Embryonic facial prominence (tissue), 1 donor: Measurements from ENCODE around the gene SH2D2A.

Source experiments
- DNase-seq: peaks from one replicate; pipeline ENCODE4 v3.0.0-alpha.2; 2016; ENCODE audit errors: extremely low spot score

Gene SH2D2A

DNA sequence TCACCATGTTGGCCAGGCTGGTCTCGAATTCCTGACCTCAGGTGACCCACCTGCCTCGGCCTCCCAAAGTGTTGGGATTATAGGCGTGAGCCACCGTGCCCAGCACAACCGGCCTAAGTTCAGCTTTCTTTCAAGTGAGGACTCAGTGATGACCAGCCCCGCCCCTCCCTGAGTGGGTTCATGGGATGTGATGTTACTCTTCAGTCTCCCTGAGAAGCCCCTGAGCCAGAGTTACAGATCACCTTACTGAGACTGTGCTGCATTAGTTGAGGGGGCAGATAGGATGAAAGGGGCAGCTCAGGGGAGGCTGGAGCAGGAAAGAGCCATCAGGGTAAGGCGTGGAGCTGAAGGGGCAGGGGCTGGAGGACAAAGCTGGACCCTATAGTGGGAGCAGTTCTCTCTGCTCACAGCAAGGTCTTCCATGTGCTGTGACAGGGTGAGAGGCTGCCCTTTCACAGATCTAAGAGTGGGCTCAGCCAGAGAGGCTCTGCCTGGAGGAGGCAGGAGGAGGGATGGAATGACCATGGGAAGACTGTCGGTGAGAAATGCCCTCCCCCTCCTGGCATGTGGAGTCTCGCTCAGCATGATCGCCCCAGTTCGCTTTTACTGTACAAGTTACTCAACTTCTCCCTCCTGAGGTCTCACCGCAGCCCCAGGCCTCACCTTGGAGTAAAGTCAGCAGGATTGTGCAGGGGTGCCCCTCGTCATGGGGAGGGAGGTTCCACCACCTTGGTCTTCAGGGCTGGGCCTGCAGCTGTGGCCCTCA, 13.4 kb downstream of the SH2D2A start:
- DNase-seq, result no peak

DNA sequence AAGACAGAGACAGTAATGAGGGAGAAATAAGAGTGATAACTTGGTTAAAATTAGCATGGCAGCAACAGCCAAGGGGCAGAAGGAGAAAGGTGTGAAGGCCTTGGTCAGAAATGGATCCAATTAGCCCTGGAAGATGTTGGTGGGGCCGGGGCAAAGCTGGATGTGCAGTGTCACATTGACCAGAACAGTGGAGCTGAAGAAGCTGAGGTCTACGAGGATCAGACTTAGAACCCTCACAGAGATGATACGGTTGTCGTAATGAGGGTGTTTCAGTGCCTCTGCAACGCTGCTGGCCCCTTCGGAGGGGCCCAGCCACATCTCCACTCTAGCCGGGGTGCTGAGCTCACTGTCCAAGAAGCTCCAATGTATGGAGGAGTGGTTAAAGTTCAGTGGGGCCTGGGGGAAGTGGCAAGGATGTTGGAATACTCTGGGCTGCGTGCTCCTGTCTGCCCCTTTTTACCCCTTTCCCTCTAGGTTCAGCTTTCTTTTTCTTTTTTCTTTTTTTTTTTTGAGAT, 14.2 kb downstream of the SH2D2A start:
- no peak for DNase-seq

DNA sequence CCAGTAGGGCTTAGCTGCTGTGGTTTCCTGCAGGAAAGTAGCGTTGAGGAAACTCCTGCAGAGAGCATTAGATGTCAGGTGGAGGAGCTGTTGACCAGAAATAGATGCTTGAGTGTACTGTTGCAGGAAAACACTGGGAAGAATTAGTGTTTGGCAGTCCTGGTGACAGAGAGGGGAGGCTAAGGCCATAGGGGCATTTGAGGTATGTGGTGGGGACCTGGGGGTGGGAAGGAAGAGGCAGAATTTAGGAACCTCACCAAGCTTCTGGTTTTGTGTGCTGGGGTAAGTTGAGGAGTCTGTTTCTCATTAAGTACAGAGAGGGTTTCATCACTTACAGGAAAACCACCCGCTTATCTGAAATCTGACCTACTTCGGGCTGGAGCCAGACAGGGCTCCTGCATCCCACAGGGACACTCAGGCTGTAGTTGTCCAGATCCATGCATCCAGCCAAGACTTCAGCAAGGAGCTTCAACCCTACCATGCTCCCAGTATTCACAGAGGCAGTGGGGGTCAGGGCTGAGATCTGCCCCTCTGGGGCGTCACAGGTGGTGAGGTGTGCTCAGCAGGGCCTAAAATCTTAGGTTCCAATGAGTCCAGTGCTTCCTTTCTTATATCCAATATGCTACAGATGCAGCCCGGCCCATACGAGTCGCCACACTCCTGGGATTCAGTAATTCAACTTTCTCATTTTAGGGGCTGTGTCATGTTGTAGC, 15.1 kb downstream of the SH2D2A start:
- peak; percentile 16 for DNase-seq

DNA sequence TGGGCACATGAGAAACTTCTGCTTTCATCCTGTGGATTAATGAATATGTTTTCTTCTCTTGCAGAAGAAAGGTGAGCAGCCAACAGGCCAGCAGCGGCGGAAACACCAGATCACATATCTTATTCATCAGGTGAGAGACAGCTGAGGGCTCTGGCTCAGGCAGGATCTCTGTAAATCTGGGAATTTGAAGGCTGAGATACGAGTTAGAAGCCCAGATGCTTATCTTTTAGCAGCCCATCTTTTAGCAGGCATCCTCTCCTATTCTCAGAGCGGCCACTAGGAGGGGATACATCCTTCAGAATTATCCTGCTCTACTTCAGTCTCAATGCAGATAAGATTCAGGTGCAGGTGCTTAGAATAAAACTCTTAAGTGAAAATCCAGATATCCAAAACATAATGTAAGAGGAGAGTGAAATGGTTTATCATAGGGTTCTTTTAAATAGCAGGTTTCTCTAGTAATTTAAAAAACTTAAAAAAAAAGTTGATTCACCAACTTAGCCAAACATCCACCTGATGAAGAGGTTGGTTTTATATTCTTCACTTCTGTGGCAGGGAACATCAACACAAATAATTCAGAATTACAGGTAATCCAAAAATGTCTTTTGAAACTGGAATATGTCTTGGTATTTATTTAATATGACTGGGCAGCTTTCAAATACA, 19.3 kb downstream of the SH2D2A start:
- DNase-seq, result peak; percentile 30

DNA sequence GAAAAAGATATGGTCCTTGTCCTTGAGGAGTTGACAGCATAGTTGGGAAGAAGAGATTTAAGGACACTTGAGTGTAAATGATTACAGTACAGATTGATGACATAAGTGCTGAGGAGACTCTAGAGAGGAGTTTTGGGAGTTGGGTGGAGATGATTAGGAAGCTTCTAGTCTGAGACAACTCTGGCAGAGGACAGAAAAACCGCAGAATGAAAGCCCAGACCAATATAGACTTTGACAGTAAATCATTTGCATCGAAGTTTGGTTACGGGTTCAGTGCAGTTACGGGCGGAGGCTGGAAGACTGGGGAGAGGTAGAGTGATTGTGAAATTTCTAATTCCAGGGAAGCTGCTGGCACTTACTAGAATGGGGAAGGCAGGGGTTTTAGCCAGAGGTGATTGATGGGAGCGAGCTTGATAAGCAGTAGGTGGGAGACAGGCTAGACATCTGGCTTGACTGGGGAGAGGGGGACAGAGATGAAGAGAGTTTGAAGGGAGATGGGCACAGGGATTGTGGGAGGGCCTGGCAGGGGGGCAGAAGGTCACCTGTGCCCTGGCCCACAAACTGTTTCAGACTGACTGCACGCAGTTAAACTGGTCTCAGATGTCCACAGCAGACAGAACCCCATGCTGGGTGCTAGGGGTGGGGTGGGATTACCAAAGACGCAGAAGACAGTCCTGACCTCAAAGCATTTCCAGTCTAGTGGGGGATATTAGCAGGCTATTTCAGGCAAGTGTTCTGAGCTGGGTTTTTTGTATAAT, 20.1 kb downstream of the SH2D2A start:
- DNase-seq, result no peak

DNA sequence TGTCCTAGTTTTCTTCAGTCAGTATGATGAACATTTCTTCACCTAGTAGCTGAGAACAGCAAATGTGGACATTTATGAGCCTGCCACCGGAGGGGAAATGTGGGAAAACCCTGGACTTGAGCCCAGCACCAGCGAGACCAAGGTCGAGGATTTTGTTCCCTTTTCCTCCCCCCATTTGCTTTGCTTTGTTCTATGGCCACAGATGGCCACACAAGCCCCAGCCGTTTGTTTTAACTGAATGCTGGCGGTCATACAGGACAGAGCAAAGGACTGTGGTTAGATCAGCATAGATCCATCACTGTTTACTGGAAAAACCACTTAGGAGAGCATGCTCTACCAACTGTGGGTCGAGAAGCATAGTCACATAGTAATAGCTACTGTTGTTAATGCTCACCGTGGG, 20.9 kb downstream of the SH2D2A start:
- DNase-seq, result no peak

DNA sequence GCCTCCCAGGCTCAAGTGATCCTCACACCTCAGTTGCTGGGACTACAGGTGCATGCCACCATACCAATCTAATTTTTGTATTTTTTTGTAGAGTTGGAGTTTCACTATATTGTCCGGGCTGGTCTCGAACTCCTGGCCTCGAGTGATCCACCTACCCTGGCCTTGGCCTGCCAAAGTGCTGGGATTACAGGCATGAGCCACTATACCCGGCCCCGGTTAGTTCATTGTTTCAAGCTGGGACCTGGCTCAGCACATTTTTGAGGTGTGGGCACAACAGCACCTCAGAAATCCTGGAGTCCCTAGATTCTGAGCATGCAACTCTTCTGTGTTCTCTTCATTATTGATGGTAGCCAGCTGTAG, 21.3 kb downstream of the SH2D2A start:
- DNase-seq, result no peak

DNA sequence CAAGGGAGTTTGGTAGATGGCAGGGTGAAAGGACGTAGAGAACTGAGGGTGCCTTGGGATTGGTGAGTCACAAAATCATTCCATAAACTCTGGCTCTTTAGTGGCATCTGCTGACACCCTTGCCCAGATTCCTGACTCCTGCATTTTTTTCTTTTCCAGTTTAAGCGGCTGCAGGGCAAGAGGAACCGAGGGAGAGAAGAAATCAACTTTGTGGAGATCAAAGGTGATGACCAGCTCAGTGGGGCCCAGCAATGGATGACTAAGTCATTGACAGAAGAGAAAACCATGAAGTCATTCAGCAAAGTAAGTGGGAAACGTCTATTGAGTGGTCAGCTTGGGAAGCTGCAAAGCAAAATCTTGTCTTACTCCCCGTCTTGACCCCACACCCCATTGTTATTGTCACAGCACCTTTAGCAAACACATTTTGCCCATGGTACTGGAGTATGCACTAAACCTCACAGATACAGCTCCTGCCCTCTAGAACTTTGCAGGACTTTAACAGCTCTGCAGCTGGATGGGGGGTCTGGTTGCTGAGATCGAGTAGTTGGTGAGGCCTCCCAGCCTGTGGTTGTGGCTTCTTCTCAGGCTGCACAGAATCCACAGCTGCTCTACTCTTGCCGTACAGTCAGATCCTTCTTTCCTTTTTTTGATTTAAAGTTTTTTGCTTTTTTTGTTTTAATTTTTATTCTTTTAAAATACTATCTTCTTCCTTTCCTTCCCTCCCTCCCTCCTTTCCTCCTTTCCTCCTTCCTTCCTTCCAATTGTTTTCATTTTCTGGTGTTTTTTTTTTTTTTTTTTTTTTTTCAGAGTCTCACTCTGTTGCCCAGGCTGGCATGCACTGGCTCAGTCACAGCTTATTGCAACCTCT, 21.9 kb downstream of the SH2D2A start:
- DNase-seq, result no peak

DNA sequence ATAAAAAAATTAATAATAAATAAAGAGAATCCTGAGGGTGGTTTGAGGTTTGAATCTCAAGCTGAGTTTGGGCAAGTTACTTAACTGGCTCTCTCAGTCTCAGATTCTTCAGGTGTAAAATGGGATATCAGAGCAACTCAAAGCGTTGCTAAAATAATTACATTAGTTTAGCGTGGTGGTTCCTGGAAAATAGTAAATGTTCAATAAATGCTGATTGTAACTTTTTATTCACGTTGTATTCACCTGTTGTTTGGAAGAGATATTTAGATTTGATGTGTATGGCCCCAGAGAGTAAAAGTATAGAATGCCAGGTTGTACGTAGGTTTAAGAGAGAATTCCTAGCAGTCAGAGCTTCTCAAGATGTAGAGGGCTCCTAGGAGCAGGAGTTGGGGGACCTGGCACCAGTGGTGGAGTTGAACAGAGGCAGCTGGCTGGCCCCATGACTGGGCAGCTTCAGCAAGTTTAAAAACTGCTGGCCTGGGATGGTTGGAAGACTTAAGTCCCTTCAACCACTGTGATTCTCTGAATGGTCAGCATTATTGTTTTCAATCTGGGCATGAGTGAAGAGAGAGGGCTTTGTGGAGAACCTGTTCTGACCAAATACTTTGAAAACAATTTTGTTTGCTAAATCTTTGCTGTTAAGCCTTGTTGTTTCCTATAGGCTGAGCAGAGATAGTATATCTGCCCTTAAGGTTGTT, 26.9 kb downstream of the SH2D2A start:
- DNase-seq, result no peak

DNA sequence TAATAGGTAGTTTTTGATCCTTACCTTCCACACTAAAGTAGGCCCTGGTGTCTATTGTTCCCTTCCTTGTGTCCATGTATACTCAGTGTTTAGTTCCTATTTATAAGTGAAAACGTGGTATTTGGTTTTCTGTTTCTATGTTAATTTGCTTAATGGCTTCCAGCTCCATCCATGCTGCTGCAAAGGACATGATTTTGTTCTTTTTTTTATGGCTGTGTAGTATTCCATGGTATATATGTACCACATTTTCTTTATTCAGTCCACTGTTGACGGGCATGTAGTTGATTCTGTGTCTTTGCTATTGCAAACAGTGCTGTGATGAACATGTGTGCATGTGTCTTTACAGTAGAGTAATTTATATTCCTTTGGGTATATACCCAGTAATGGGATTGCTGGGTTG, 28.5 kb downstream of the SH2D2A start:
- no peak for DNase-seq

DNA sequence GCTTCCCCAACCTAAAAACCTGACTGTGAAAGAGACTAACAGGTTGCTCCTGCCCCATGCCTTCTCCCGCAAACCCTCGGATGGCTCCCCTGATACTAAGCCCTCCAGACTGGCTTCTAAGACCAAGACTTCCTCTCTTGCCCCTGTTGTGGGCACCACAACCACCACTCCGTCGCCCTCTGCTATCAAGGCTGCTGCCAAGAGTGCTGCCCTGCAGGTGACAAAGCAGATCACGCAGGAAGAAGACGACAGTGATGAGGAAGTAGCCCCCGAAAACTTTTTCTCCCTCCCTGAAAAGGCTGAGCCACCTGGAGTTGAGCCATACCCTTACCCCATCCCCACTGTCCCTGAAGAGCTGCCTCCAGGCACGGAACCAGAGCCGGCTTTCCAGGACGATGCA, 30.0 kb downstream of the SH2D2A start:
- no peak for DNase-seq

DNA sequence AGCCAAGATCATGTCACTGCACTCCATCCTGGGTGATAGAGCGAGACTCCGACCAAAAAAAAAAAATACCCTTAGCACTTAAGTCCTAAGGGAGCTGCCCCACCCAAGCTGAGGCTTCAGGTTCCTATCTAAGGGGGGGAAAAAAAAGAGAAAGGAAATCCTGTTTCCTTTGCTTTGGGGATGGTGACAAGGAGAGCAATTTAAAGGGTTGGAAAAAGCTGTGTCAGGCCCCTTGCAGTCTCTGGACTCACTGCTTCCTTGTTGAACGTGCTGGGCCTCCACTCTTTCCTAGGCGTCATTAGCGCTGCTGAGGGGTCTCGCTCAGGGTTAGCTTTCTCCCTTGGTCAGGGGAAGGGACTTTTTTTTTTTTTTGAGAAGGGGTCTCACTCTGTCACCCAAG, 31.2 kb downstream of the SH2D2A start:
- DNase-seq, result no peak

DNA sequence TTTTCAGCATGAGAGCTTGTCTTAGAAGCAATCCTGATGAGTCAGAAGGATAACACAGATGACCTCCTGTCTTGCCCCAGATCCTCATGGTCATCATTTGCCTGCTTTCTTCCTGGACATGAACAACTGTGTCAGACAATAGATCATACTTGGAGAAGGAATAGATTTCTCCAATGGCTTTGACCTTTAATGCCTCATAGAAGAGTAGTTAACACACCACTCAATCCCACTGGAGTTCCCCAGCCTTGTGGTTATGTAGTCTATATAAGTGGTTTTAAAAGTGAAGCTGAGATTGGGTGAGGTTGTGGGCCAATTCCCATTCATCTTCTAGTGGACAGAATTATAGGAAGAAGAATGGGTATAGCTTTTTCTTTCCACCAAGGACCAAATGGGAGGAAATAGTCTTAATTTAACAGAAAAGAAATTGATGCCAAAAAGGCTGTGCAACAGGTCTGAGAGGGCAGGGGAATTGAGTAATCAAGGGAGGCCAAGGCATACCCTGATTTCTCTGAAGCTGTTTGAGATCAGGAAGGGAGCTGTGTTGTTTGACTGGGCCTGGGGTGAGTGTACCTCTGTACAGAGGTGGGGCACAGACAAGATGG, 35.0 kb downstream of the SH2D2A start:
- no peak for DNase-seq

DNA sequence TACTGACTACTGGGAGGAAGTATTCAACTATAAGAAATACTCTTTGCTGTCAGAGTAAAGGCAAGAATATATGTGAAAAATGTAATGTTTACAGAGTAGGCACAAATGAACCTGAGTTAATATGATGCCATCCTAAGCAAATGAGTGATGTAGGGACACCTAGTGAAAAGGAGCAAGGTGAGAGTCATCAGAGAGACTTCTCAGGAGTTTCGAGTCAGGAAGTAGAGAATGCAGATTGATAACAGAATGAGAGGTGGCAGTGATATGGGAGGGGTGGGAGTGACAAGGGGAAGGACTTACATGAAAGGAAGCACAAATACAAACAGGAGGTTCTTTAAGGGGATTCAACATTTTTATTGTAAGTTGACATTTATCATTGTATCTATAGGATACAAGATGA, 39.1 kb downstream of the SH2D2A start:
- no peak for DNase-seq

DNA sequence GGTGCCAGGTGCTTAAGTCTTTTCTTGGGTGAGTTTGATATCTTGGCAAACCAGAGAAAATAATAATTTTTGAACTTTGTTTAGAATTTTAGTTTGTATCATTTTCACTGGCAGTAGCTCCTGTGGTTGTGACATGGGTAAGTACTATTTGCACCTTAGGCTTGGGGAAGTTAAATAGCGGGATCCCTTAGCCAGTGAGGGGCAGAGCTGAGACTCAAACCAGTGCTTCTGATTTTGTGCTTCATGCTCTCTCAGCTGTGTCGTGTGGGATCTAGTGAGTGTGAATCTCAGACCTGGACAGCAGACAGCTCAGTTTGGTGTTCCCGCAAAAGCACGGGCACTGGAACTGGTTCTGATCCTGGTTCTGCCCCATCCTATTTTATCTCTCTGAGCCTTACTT, 39.7 kb downstream of the SH2D2A start:
- DNase-seq, result no peak

DNA sequence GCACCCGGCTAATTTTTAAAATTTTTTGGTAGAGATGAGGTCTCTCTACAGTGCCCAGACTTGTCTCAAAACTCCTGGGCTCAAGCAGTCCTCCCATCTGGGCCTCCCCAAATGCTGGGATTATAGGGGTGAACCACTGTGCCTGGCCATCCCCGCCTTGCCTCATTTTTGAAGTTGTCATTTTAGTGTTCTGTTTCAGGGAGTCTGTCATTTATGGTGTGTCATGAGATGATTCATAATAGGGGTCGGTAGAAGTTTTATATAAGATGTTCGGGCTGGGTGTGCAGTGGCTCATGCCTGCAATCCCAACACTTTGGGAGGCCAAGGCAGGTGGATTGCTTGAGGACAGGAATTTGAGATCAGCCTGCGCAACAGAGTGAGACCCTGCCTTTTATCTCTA, 40.8 kb downstream of the SH2D2A start:
- DNase-seq, result no peak

DNA sequence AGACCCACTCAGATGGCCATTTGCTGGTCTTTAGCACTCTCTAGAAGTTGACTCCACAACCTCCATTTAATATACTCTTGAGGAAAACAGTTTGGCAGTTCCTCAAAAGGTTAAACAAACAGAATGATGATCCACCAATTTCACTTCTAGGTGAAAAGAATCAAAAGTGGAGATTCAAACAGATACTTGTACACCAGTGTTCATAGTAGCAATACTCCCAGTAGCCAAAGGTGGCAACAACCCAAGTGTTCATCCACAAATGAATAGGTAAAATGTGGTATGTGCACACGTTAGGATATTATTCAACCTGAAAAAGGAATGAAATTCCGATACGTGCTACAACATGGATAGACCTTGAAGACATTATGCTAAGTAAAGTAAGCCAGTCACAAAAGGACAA, 43.0 kb downstream of the SH2D2A start:
- DNase-seq, result no peak

DNA sequence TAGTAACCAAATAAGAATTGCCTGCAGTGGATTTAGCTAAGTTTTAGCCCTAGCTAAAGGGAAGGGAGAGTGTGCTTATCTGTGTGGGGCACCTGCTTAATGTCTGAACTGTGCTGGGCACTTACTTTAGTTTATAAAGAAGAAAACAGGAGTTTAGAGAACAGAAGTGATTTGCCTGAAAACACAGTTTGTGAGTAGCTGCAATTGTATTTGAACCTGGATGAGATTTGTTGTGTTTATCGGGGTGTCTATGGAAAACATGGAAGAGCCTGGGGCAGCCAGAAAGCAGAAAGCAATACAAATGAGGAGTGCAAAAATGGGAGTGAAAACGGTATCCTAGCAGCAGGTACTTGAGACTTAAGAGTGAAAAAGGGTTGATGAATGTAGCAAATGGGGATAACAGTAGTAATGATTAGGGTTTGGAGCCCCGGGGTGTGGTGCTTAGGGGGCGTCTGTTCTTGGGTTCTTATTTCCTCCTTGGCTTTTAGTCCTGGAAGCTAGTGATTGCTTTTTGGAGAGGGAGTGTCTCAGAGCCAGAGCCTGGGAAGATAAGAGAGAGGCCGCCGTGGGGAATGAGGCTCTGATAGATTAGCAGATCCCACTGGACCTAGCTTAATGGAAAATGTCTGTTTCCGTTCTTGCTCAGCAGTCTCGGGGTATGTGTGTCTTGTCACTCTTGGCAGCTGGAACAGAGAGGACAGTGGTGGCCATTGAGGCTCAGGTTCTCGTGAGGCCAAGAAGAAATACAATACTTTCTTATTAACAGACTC, 43.7 kb downstream of the SH2D2A start:
- no peak for DNase-seq

DNA sequence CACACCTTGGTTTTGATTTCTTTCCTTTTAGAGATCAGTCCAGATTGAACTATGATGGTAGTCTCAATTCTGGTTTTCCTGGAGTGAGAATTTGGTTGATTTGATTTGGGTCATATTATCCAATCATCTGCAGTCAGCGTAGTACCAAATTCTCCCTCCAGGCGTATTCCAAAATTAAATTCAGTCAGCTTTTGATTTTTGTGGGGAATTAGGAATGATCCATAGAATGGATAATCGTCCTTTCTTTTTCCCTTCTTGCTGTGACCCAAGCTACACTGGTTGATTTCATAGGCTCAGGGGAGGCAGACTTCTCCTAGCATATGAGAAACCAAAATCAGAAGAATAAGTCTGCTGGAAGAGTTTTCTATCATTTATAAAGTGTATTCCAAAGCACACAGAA, 44.4 kb downstream of the SH2D2A start:
- no peak for DNase-seq
